Neural progenitor cell (in vitro differentiated cells): ENCODE results near the gene GPR61. TPM values are rescaled to one million over a fixed set of nuclear protein-coding genes. Genes with fewer than 3 reads are reported as not detected.

Source experiments
- DNase-seq: peaks from one replicate; pipeline ENCODE4 v3.0.0-alpha.2; 2016; ENCODE audit warnings: low spot score
- H2AFZ ChIP-seq: fragments of 200-600 bp; sonication (generic); replicated peaks from 2 replicates; pipeline ENCODE4 v1.6.1; 2016; ENCODE audit warnings: antibody characterized with exemption
- H3F3A ChIP-seq: fragments of 200-600 bp; sonication (generic); 2 replicates; pipeline ENCODE4 v1.6.1; 2016; ENCODE audit warnings: antibody characterized with exemption, low read depth
- H3K27ac ChIP-seq: fragments of 200-600 bp; sonication (generic); 2 replicates; pipeline ENCODE4 v1.5.1; 2016; ENCODE audit warnings: mild to moderate bottlenecking
- H3K27me3 ChIP-seq: fragments of 200-600 bp; sonication (generic); 2 replicates; pipeline ENCODE4 v1.6.1; 2016; ENCODE audit warnings: mild to moderate bottlenecking, moderate library complexity
- H3K36me3 ChIP-seq: fragments of 200-600 bp; sonication (generic); 2 replicates; pipeline ENCODE4 v1.5.1; 2016
- H3K4me1 ChIP-seq: fragments of 200-600 bp; sonication (generic); 2 replicates; pipeline ENCODE4 v1.6.1; 2016; ENCODE audit warnings: mixed run types
- H3K4me2 ChIP-seq: fragments of 200-600 bp; sonication (generic); 2 replicates; pipeline ENCODE4 v1.6.1; 2016
- H3K4me3 ChIP-seq: fragments of 200-600 bp; sonication (generic); 2 replicates; pipeline ENCODE4 v1.5.1; 2016
- H3K79me2 ChIP-seq: fragments of 200-600 bp; sonication (generic); 2 replicates; pipeline ENCODE4 v1.6.1; 2016; ENCODE audit warnings: low read depth
- H3K9ac ChIP-seq: fragments of 200-600 bp; sonication (generic); 2 replicates; pipeline ENCODE4 v1.6.1; 2016
- H3K9me3 ChIP-seq: fragments of 200-600 bp; sonication (generic); 2 replicates; pipeline ENCODE4 v1.5.1; 2016; ENCODE audit warnings: low read depth
- H4K20me1 ChIP-seq: fragments of 200-600 bp; sonication (generic); 2 replicates; pipeline ENCODE4 v1.6.1; 2016; ENCODE audit warnings: low read depth
- H3K27ac Mint-ChIP-seq: 3 replicates; pipeline ENCODE4 v1.8.0; 2021; ENCODE audit warnings: mixed read lengths
- H3K27me3 Mint-ChIP-seq: 2 replicates; pipeline ENCODE4 v1.8.0; 2022; ENCODE audit warnings: low read depth, mild to moderate bottlenecking, inconsistent platforms, moderate library complexity, mixed read lengths; ENCODE audit not compliant: insufficient read depth
- H3K36me3 Mint-ChIP-seq: 3 replicates; pipeline ENCODE4 v1.8.0; 2021; ENCODE audit warnings: mixed read lengths
- H3K4me1 Mint-ChIP-seq: 3 replicates; pipeline ENCODE4 v1.8.0; 2021; ENCODE audit warnings: mixed read lengths
- H3K4me3 Mint-ChIP-seq: 3 replicates; pipeline ENCODE4 v1.8.0; 2021; ENCODE audit warnings: mild to moderate bottlenecking, moderate library complexity, mixed read lengths
- H3K9me3 Mint-ChIP-seq: 3 replicates; pipeline ENCODE4 v1.8.0; 2020; ENCODE audit warnings: mixed read lengths
- EZH2 ChIP-seq: fragments of 200-600 bp; sonication (generic); IDR thresholded peaks from 2 replicates; pipeline ENCODE4 v1.6.1; 2017; ENCODE audit warnings: antibody characterized with exemption, mild to moderate bottlenecking, moderate library complexity
- EZH2phosphoT487 ChIP-seq: fragments of 200-600 bp; sonication (generic); IDR thresholded peaks from 2 replicates; pipeline ENCODE4 v1.6.1; 2017; ENCODE audit warnings: antibody characterized with exemption
- total RNA-seq: library from RNA; depleted of rRNA; stranded (reverse); fragments of >200 nt; gene quantifications from 2 replicates; pipeline ENCODE4 v1.2.3, GENCODE V29; 2015; ENCODE audit warnings: low replicate concordance
- TF ChIP-seq, protein P1 (sequence below): fragments of 200-600 bp; sonication (generic); IDR thresholded peaks from 2 replicates; pipeline ENCODE4 v1.5.1; 2017; ENCODE audit warnings: antibody characterized with exemption, mild to moderate bottlenecking

The GPR61 gene
- total RNA-seq, 1 donor from 2014 or later: 0.71 TPM

DNA sequence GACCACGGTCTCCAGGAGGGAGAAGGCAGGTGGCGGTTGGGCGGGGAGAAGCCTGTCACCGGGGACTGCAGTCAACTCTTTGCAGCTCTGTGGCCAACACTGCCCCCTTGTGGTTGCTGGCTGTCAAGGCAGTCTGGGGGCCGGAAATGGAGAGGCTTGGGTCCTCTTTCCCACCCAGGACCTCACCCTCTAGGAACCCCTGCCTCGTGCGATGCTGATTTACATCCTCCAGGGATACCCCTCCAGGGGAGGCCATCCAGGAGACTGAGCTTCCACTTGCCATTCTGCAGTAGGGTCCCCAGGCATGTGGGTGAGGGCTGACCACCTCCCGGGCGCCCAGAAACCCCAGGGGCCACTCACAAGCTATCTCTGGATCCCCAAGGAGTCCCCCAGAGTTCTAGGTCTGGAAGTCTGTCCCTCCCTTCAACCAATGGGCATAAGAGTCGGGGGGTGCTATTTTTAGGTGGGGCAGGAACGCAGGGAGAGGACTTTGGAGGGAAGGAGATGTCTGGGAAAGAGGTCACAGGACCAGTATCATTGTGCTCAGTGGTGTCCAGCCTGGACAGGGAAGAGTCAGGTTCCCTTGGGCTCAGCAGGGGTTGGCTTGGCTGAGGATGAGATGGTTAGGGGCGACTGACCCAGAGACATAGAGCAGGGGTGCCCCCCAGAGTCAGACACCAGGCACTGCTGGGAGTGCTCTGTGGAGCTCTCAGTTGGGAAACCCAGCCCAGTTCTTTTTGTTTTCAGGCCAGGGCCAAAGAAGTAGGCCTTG, 7.1 kb upstream of the GPR61 start:
- Mint-ChIP-seq H3K36me3 (no peaks in the 10 kb centered on the region), H3K9me3 (no peaks in the 10 kb centered on the region), H3K27me3 (peaks cover 7% of the 10 kb centered on the region), H3K4me1 (peaks cover 45% of the 10 kb centered on the region), H3K27ac (peak overlapping the region; percentile 90), H3K4me3 (peak overlapping the region; percentile 65)
- Histone ChIP-seq H3K79me2 (no peaks in the 10 kb centered on the region), H2AFZ (peak overlapping the region; percentile 10), H3K4me1 (peaks cover 26% of the 10 kb centered on the region), H3K9ac (no peak overlapping the region), H3K4me2 (peak overlapping the region; percentile 41), H3K4me3 (no peak overlapping the region), H3K27me3 (no peaks in the 10 kb centered on the region), H4K20me1 (no peaks in the 10 kb centered on the region), H3K36me3 (no peaks in the 10 kb centered on the region), H3F3A (peaks cover 5% of the 10 kb centered on the region), H3K27ac (no peak overlapping the region), H3K9me3 (no peaks in the 10 kb centered on the region)
- peak; percentile 90 for DNase-seq
- no peak for TF ChIP-seq EZH2
- TF ChIP-seq, protein P1, sequence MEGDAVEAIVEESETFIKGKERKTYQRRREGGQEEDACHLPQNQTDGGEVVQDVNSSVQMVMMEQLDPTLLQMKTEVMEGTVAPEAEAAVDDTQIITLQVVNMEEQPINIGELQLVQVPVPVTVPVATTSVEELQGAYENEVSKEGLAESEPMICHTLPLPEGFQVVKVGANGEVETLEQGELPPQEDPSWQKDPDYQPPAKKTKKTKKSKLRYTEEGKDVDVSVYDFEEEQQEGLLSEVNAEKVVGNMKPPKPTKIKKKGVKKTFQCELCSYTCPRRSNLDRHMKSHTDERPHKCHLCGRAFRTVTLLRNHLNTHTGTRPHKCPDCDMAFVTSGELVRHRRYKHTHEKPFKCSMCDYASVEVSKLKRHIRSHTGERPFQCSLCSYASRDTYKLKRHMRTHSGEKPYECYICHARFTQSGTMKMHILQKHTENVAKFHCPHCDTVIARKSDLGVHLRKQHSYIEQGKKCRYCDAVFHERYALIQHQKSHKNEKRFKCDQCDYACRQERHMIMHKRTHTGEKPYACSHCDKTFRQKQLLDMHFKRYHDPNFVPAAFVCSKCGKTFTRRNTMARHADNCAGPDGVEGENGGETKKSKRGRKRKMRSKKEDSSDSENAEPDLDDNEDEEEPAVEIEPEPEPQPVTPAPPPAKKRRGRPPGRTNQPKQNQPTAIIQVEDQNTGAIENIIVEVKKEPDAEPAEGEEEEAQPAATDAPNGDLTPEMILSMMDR: peak; percentile 89

DNA sequence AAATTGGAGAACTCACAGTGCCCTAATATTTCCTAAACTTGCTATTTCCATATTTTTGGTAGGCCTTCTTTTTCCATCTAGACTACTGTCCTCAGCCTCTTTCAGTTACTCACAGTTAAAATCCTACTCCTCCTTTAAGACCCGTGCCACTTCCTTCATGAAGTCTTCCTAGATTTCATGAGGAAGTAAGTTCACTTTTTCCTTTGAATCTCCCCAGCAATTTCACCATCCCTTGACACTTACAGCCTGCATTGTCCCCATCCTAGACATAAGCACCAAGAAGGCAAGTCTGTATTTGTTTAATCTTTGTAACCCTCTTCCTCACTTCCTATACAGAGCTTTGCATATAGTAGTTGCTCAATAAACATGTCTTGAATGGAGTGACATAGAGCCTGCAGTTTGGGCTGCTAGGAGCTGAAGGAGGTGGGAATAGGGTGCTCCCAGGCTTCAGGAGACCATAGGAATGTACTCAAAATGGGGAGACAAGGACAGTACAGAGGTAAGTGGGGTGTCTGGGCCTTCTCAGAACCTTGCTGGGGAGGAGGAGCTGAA, 5.3 kb upstream of the GPR61 start:
- Histone ChIP-seq H3K4me1 (peaks cover 26% of the 10 kb centered on the region), H3K27ac (no peak overlapping the region), H3K9me3 (no peaks in the 10 kb centered on the region), H3K9ac (no peak overlapping the region), H3K4me2 (no peak overlapping the region), H4K20me1 (no peaks in the 10 kb centered on the region), H3F3A (peaks cover 5% of the 10 kb centered on the region), H3K4me3 (no peak overlapping the region), H2AFZ (no peak overlapping the region), H3K79me2 (no peaks in the 10 kb centered on the region), H3K36me3 (no peaks in the 10 kb centered on the region), H3K27me3 (no peaks in the 10 kb centered on the region)
- peak overlapping the region; percentile 8 for H3K4me3 Mint-ChIP-seq
- no peak overlapping the region for H3K27ac Mint-ChIP-seq
- H3K9me3 Mint-ChIP-seq: no peaks in the 10 kb centered on the region
- no peak for DNase-seq
- no peak for TF ChIP-seq EZH2
- no peak for TF ChIP-seq EZH2phosphoT487
- TF ChIP-seq, protein P1: no peak
- H3K27me3 Mint-ChIP-seq: peaks cover 6% of the 10 kb centered on the region
- no peaks in the 10 kb centered on the region for H3K36me3 Mint-ChIP-seq
- peaks cover 46% of the 10 kb centered on the region for H3K4me1 Mint-ChIP-seq

- Histone ChIP-seq H3F3A (no peaks in the 10 kb centered on the region), H3K4me1 (peaks cover 27% of the 10 kb centered on the region), H3K27ac (no peak overlapping the region), H3K9ac (no peak overlapping the region), H3K27me3 (no peaks in the 10 kb centered on the region), H2AFZ (no peak overlapping the region), H3K36me3 (no peaks in the 10 kb centered on the region), H3K79me2 (no peaks in the 10 kb centered on the region), H3K9me3 (no peaks in the 10 kb centered on the region), H3K4me2 (peak overlapping the region; percentile 35), H3K4me3 (no peak overlapping the region), H4K20me1 (no peaks in the 10 kb centered on the region)
- H3K27ac Mint-ChIP-seq: peak overlapping the region; percentile 93
- no peaks in the 10 kb centered on the region for H3K9me3 Mint-ChIP-seq
- no peak overlapping the region for H3K4me3 Mint-ChIP-seq
- no peaks in the 10 kb centered on the region for H3K36me3 Mint-ChIP-seq
- peaks cover 2% of the 10 kb centered on the region for H3K27me3 Mint-ChIP-seq
- DNase-seq: no peak
- H3K4me1 Mint-ChIP-seq: peaks cover 41% of the 10 kb centered on the region
- TF ChIP-seq EZH2phosphoT487: no peak
- TF ChIP-seq, protein P1: no peak
- TF ChIP-seq EZH2: no peak
Observed at GRCh38 chr1:109535481-109535880, 4.2 kb upstream of the GPR61 start.
